NCI-H2196 (cell line): ENCODE measurements around the gene CFAP99.
"Not testable (repeated sequence)": the region's sequence is repeated elsewhere in the genome, so short reads cannot be mapped to it uniquely, and the experiment has no call there.

Source experiments
- DNase-seq: peaks from one replicate; lab custom pipeline; 2025; ENCODE audit not compliant: unreplicated experiment; lab: John Stamatoyannopoulos, UW

CFAP99 gene

DNA sequence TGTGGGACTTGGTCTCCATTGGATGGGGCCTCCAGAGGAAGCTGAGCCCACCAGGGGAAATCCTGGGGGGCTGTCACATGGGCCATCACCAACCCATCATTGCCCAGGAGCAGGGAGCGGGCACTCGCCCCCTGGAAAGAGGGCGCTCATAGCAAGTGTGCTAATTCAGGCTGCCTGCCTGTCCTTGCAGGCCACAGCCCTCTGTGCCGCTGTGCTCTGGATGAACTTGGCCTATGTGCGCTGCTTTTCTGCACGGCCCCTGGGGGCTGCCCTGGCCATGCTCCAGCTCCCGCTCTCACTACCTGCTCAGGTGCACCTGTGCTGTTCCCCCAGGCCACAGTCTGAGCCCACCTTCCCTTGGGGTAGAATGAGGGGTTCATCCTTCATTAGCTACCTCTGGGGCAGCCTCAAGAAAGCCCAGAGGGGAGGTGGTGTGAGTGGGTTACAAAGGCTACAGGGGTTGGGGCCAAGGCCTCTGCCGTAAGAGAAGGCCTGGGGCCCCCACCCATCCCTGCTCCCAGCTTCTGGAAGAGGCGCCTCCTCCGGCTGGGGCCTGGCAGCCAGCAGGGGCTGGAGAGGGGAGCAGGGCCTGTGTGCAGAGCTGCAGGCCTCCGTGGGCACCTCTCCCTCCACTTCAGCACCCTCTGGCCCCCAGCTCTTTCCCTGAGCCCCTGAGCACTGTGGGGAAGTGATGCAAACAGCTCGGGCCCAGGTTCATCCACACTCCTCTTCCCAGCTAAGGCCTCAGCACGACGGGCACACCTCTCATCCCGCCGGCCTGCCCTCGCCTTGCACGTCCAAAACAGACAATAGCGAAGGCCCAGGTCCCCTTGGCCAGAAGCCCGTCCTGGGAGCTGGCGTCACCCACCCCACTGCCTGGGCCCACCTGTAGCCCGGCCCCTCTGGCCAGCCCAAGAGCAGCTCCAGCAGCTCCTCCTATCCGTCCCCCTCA, 8.9 kb downstream of the CFAP99 start:
- DNase-seq: no peak

DNA sequence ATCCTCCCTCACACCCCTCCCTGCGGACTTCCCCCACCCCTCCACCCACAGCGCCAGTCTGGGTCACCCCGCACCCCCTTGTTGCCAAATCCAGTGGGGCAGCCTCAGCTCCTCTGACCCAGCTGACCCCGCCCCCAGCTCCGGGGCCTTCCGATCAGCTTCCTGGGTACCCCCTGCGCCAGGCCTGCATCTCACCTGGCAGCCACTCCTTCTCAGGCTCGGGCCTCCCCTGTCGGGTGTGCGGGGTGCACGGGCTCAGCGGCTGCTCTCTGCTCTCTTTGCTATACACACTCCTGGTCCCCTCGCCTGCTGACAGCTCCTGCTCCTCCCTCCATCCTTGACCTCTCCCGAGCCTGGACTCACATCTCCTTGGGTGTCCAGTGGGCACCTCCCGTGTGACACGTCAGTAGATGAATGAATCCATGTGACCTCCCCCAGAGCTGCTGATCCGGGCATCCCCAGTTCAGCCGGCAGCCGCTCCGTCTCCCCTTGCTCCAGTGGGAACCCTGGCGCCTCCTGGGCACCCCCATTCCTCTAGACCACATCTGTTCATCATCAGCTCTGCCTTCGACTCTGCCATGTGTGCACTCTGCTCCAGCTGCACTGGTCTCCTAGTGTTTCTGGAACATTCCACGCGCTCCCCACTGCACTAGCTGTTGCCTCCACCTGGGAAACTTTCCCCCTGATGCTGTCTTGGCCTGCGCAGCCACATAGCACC, 9.9 kb downstream of the CFAP99 start:
- no peak for DNase-seq

DNA sequence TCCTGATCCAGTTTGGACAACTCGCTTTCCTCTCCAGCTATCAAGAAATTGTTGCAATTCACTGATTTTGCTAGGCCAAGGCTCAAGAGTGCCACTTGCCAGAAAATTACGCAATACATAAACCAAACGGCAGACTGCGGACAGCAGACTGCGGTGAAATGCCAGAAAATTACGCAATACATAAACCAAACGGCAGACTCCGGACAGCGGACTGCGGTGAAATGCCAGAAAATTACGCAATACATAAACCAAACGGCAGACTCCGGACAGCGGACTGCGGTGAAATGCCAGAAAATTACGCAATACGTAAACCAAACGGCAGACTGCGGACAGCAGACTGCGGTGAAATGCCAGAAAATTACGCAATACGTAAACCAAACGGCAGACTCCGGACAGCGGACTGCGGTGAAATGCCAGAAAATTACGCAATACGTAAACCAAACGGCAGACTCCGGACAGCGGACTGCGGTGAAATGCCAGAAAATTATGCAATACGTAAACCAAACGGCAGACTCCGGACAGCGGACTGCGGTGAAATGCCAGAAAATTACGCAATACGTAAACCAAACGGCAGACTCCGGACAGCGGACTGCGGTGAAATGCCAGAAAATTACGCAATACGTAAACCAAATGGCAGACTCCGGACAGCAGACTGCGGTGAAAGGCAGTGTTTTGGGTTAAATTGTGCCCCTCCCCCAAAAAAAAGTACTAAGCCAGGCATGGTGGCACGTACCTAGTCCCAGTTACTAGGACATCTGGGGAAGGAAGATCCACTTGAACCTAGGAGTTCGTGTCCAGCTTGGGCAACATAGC, 11.4 kb downstream of the CFAP99 start:
- not testable (repeated sequence) for DNase-seq

DNA sequence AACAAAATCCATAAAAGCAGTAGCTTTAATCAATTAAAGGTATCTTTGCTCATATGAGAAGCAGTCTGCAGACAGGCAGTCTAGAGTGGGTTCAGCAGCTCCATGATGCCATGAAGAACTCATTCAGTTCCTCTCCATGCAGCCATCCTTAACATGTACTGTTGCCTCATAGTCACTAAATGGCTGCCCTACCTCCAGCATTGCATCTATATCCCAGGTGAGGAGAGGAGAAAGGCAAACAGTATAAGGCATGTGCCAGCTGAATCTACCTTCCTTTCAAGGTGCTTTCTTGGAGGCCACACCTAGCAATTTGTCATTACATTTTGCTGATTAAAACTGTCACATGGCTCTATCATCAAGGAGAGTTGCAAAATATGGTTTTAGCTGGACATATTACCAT, 13.2 kb downstream of the CFAP99 start:
- DNase-seq: no peak

DNA sequence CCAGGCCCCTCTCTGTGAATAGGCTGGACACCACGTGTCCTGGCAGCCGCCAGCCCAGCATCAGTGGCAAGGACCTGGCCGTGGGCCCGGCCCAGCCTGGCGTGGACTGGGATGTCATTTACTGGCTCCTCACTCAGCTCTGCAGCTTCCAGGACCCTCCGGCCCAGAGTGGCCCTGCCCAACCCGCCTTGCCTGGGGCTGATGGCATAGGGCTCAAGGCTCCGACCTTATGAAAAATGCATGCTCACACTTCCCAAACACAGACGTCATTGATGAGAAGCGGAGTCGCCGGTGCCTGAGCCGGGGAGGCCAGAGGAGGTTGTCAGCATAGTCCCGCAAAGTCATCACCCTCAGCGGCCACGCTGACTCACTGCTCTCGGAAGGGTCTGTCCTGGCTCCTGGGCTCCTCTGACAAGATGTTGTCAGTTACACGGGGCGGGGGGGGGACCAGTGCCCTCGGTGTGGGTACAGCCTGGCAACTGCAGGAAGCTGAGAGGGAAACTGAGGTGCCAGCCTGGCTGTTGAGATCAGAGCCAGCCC, 14.3 kb downstream of the CFAP99 start:
- DNase-seq: no peak

DNA sequence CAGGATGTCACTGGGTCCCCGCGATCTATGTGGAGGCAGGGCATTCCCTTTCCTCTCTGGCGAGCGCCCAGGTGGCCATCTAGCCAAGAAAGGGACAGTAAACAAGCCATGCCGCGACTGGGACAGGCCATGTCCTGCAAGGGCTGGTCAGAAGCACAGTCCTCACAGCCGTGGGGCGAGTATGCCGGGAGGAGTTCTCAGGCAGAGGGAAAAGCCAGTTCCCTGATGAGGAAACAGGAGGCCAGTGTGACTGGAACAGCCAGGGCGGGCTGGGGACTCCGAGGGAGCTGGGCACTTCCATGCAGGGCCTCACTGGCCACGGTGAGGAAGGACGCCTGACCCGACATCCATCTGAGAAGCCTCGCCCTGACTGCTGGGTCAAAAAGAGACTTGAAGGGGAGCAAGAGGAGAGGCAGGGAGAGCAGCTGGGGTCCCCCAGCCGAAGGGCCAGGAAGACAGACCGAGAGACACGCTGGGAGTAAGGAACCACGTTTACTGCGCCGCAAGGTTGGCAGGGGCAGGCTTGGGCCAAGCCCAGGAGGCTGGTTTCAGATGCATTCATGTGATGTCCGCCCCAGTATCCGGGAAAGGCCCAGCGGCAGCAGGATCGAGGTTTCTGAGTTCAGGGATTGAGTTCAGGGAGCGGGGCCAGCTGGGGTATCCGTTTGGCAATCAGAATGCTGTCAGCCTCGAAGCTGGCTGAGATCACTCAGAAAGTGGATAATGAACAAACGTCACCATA, 15.0 kb downstream of the CFAP99 start:
- DNase-seq: no peak

DNA sequence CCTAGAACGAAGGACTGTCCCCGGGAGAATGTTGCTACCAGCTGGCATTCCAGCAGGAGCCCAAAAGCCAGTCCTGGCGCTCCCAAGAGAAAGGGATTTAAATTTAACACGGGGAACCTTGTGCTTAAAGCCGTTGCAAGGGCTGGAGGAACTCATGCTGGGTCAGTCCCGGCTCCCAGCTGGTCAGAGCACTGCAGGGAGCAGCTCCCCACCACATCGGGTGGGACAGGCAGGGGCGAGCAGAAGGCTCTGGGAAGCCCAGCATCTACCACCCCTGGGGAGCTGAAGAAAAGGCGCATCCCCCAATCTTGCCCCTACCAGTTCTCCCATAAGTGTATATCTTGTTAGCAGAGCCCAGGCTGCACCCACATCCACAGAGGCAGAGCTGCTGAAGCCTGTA, 15.7 kb downstream of the CFAP99 start:
- no peak for DNase-seq

DNA sequence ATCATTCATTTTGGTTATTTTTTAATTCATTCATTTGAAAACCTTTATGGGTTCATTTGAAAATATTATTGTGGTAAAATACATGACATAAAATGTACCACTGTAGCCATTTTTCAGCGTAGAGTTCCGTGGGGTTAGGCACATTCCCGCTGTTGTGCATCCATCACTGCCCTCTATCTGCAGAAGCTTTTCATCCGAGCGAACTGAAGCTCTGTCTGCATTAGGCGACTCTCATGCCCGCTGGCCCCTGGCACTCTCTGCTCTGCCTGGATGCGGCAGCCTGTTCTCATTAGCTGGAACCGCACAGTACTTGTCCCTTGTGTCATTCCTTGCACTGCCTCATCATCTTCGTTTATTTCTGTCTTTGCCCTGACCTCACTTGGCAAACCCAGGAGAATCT, 17.5 kb downstream of the CFAP99 start:
- no peak for DNase-seq

DNA sequence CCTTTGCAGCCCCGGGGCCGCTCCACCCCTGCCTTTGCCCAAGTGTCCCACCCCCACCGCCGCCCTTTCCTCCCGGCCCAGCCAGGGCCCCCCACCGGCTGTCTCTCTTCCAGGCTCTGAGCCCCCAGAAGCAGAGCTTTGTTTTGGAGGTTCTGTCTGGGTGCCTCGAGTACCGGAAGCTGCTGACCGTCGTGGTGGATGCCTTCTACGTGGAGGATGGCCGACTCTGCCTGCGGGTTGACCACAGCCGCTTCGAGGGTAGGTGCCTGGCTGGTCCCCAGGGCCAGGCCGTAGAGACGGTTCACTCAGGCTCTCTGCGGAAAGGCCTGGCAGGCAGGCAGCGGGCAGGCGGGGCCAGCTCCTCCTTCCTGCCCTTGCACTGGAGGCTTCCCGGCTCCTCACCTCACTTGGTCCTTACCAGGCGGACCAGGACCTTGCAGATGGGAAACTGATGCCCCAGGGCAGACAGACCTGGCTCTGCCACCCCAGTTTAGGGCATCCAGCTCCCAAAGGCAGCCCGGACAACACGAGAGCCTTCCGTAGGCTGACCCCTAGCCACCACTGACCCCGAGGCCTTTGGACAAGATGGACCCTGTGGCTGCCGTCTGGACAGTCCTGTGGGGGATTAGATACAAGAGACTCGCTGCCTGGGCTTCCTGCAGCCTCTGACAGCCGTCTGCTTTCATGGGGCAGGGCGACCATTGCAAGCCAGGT, 18.2 kb downstream of the CFAP99 start:
- no peak for DNase-seq

DNA sequence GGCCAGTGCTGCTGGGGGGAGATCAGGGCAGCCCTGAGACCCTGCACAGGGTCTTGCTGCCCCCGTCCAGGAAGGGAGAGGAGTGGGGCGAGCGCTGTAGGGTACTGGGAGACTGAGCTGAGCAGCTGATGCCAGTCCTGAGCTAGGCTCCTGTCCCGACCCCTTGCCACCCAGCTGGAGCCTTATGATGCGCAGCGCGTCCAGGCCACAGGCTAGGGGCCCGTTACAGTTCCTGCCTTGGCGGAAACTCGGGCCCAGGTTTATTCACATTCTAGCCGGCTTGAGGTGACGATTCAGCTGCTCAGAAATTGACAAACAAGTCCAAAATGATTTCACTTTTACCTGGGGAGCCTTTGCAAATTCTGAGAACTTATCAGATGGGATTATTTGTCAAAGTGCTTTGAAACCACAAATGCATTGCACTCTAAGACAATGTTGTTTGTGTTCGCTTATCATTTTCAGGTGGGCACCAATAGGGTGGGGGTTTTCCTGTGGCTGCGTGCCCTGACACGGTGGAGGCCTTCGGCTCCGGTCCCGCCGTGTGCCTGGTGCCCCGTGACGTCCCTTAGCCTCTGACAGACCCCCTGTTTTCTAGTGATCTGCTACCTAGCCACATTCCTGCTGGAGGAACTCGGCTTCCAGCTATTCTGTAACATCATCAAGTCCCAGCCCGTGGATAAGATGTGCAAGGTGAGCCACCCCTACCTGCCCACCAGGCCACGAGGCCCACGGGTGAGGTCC, 18.9 kb downstream of the CFAP99 start:
- DNase-seq: no peak

DNA sequence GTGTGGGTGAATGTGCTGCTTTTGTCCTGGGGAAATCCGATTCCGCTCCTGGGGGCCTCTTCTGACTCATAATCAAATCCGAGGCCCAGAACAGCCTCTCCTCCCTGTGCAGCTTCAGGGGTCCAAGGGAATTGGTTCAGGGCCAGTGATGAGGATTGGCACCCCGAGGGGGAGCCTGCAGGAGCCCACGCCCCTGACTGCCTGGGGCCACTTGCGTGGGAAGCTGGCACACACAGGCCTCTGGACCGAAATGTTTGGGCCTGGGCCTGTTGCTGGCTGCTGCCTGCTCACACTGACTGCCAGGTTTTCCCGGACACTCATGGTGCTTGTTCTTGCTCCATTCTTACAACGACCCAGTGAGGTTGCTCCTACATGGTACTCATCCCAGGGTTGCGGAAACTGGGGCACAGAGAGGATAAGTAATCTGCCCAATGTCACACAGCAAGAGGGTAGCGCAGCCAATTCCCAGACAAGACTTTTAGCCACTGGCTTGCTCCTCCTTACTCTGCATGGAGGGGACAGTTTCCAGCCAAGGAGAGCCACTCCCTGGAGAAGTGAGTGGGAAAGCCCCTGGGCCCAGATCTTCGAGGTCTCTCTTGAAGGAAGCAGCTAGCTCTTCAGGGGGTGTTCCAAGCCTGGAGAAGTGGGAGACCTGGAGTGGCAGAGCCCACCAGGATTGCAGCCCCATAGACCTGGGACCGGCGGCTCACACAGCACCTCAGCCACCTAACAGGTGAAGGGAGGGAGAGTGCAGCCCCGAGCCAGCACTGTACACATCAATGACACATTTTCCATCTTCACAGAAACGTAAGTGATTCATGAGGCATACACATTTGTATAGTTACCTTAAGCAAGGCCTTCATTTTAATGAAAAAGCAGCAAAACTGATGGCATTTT, 20.3 kb downstream of the CFAP99 start:
- no peak for DNase-seq

DNA sequence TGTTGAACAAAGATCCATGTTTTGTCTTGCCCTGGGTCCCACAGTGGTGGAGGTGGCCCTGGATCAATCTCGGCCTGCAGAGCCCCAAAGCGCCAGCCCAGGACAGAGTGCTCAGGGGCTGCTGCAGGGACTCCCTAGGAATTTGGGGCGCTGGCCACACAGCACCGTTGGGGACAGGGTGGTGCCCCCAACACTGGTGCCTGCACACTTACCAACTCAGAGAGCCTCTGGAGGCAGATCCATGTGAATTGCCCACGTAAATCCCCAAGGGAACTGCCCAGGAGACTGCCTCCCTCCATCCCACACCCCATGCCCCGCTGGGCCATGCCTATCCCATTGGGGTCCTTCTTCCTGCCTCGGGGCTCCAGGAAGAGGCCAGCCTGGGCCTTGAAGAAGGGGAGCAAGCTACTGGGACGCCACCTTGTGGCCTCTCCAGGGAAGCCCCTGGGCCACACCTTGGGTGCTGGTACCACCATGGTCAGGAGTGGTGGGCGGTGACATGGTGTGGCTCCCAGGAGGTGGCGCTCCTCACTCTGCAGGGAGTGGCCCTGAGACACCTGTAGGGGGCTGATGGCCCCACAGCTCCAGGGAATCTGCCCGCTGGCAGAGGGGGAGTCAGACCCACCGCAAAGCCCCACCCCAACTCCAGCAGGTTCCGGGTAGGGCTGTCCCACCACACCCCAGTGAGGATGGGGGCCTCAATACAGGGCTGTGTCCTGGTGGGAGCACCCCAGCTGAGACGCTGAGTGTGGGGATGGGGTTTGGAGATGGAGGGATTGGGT, 22.8 kb downstream of the CFAP99 start:
- DNase-seq: peak; percentile 40

DNA sequence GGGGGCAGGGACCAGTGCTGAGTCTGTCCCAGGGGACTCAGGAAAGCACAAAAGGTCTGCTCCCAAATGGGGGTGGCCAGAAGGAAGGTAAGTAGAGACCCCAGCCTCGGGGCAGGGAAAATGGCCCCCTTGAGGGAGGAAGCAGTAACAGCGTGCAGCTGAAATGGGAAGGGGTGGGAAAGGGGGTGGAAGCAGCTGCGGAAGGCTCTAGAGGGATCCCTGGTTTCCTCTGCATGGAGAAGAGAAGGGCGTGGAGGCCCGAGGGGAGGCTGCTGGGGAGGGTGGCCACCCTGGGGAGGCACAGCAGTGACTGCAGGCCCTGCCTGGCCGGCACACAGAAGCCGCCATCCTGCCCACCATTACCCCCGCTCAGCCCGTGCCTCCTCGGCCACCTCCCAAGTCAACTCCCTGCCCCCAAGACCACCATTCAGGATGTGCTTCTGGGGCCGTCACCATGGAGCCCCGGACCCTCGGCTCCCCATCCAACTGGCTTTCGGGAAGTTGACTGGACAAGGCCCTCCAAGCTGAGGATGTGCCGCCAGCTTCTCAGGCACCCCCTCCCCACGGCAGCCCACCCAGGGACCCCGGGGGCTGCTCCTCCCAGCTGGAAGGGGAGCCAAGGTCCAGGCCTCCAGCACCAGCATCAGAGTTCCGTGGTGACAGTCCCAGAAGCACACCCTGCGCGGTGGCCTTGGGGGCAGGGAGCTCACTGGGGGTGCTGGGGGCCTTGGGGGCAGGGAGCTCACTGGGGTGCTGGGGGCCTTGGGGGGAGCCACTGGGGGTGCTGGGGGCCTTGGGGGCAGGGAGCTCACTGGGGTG, 23.6 kb downstream of the CFAP99 start:
- DNase-seq: no peak

DNA sequence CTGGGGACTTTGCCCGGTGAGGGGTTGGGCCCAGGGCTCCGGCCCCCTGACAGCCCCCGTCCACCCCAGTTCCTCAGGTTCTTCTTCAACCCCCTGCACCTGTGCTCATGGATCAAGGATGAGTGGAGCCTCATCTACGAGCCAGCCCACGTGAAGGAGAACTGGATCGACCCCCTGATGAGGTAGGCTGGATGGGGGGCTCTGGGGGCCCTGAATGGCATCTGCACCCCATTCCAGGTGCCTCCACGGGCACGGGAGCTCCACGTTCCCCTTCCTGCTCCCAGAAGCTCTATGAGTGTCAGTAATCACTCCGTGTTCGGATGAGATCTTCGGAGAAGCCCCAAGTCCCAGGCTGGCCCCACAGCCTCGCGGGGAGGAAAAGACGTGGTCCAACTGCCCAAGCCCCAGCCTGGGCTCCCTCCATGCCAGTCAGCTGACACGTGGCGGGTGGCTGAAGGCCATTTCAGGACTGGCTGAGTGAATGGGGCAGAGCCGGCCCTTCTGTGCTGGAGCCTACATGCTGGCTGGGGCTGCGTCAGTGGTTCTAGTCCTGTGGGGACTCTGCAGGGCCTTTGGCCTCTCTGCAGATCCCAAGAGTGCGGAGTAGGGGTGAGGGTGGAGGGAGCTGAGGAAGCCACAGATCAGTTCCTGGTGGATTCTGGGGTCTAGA, 24.4 kb downstream of the CFAP99 start:
- DNase-seq: no peak

DNA sequence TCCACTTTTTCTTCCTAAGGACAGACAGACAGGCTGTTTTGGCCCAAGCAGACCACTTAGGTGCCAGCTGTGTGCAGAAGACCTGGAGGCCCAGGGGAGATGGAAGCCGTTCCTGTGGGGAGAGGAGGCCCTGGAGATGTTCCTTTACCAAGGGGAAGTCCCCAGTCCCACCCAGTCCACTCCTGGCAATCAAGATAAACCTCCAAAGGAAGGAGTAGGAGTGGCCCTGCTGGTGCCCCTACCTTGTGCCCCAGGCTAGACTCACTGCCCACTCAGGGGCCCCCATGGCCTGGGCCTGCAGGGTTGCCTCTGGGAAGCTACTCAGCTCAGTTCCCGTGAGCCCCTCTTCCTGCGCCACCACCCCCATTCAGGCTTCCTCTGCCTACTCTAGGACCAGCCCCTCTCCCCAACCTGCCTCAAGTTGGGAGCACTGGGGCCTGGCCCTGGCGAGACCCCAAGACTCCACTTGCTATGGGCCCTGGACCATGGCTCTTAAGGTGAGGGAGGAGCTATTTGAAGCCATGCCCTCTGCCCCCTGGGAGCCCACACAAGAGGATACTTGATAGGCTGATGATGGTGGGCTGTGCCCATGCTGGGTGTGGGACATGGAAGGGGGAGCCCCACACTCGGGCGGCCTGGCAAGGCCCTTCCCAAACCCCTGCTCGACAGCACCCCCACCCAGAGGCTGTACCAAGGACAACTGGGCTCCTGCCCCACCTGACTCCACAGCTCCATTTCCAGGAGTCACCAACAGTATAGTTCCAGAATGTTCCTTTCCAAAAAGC, 25.4 kb downstream of the CFAP99 start:
- DNase-seq: no peak
